WERI-Rb-1 (cell line): ENCODE data around the gene OST4.
A peak's percentile ranks its signal among the peaks of the same experiment; 100 is the strongest.

Source experiments
- DNase-seq: peaks from one replicate; pipeline ENCODE4 v3.0.0-alpha.2; 2020
- H3K27ac ChIP-seq: fragments of 250-450 bp; sonication (Bioruptor Pico); 2 replicates; pipeline ENCODE4 v1.5.1; 2020; ENCODE audit warnings: mild to moderate bottlenecking, moderate library complexity
- H3K27me3 ChIP-seq: fragments of 250-450 bp; sonication (Bioruptor Pico); 2 replicates; pipeline ENCODE4 v1.5.1; 2021; ENCODE audit warnings: mild to moderate bottlenecking, low read depth, moderate library complexity; ENCODE audit not compliant: insufficient read depth, severe bottlenecking
- H3K36me3 ChIP-seq: fragments of 250-450 bp; sonication (Bioruptor Pico); 2 replicates; pipeline ENCODE4 v1.5.1; 2020; ENCODE audit warnings: mild to moderate bottlenecking, moderate library complexity
- H3K4me3 ChIP-seq: 2 replicates; pipeline ENCODE4 v1.5.1; 2011; ENCODE audit warnings: low read depth, mild to moderate bottlenecking, control low read depth, low read length
- H3K9me3 ChIP-seq: fragments of 250-450 bp; sonication (Bioruptor Pico); 2 replicates; pipeline ENCODE4 v1.5.1; 2021; ENCODE audit warnings: mild to moderate bottlenecking, moderate library complexity; ENCODE audit not compliant: severe bottlenecking
- TF ChIP-seq, protein P1 (sequence below): IDR thresholded peaks from 2 replicates; pipeline ENCODE4 v1.5.1; 2011; ENCODE audit warnings: low read depth, mild to moderate bottlenecking, control low read depth, inconsistent platforms, low read length

OST4 gene

DNA sequence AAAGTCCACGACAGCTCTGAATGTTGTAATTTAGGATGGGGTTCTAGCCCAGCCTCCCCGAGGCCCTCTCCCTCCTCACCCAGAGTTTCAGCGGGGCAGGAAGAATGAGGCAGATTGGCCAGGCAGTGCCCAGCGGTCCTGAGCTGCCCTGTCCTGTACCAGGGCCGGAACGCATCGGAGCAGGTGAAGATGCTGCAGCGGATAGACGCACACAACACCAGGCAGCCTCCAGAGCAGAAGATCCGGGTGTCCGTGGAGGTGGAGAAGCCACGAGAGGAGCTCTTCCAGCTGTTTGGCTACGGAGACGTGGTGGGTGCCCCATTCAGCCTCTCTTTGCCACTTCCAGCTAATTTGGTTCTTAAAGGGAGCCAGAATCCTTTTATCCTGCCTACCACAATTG lies 25.9 kb upstream of the OST4 start:
- Histone ChIP-seq H3K4me3 (no peak overlapping the region), H3K9me3 (no peaks in the 10 kb centered on the region), H3K36me3 (no peaks in the 10 kb centered on the region), H3K27me3 (no peaks in the 10 kb centered on the region), H3K27ac (no peak overlapping the region)
- TF ChIP-seq, protein P1, sequence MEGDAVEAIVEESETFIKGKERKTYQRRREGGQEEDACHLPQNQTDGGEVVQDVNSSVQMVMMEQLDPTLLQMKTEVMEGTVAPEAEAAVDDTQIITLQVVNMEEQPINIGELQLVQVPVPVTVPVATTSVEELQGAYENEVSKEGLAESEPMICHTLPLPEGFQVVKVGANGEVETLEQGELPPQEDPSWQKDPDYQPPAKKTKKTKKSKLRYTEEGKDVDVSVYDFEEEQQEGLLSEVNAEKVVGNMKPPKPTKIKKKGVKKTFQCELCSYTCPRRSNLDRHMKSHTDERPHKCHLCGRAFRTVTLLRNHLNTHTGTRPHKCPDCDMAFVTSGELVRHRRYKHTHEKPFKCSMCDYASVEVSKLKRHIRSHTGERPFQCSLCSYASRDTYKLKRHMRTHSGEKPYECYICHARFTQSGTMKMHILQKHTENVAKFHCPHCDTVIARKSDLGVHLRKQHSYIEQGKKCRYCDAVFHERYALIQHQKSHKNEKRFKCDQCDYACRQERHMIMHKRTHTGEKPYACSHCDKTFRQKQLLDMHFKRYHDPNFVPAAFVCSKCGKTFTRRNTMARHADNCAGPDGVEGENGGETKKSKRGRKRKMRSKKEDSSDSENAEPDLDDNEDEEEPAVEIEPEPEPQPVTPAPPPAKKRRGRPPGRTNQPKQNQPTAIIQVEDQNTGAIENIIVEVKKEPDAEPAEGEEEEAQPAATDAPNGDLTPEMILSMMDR: no peak
- no peak for DNase-seq

DNA sequence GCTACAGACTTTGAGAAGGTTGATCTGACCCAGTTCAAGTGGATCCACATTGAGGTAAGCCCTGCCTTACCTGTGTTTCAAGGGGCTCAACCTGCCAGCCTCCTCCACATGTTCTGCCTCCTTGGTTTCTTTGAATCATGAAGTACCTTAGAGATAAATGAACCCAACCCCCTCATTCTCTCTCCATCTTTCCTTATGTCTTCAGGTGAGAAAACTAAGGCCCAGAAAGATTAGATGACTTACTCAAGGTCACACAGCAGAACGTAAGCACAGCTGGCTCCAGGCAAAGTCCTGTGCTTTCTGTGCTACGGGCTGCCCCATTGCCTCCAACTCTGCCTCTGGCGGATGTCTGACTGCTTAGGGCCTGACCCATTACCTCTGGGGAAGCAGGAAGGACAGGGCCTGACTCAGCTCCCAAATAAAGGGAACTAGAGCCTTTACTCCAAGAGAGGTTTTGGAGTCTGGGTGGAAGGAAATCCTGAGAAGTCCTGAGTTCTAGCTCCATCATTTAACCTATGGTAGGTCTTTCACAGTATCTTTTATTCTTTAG lies 25.4 kb upstream of the OST4 start:
- Histone ChIP-seq H3K9me3 (no peaks in the 10 kb centered on the region), H3K36me3 (no peaks in the 10 kb centered on the region), H3K27ac (no peak overlapping the region), H3K4me3 (no peak overlapping the region), H3K27me3 (no peaks in the 10 kb centered on the region)
- no peak for DNase-seq
- TF ChIP-seq, protein P1: no peak

DNA sequence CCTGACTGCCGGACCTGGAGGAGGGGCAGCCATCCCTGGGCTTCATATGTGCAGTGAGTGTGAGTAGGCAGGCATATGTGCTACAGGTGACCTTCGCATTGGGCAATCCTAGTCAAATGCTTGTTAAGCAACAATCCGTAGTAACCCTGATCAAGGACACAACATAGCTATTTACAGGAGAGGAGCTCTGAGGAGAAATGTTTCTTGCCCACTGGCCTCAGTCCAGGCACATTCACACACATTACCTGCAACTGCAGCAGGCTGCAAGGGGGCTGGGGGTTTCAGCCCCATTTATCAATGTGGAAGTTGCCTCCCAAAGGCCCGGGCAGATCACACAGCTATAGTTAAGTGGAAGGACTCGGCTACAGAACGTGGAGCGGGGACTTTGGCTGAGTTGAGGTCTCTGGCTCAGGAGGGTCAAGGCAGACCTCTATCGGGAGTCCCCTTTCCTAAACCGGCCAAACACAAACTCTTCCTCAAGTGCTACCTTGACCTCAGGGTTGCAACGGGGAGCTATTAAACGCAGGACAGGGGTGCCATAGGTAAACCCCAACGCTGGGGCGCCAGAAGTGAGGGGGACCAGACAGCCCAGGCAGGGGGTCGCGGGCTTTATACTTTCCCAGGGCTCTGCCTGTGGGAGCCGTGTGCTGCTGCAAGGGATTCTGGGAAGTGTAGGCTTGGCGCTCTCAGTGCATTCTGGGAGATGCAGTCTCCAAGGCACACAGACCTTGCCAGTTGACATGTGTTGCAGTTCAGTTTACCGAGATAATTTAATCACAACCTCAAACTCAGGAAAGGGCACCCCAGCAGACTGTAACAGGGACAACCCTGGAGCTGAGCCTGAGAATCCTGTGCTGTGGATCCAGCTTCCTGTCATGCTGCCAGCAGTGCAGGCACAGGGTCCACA lies 24.5 kb upstream of the OST4 start:
- no peaks in the 10 kb centered on the region for H3K36me3 ChIP-seq
- DNase-seq: peak; percentile 73
- H3K27me3 ChIP-seq: no peaks in the 10 kb centered on the region
- H3K4me3 ChIP-seq: peak overlapping the region; percentile 42
- peak overlapping the region; percentile 58 for H3K27ac ChIP-seq
- TF ChIP-seq, protein P1: no peak
- H3K9me3 ChIP-seq: no peaks in the 10 kb centered on the region

DNA sequence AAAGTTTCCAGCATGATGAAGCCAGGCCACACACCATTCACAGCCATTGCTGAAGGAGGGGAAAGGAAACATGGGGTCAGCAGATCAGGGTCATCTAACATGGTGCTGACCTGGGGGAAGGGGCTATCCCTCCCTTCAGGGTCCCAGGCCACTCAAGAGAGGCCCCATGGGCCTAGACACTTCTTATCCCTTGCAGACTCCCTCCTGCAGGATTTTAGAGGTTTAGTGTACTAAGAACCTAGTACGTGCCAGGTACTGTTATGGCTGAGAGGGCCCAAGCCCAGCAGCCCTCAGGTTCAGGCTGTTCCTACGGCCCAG lies 23.9 kb upstream of the OST4 start:
- DNase-seq: no peak
- TF ChIP-seq, protein P1: no peak
- H3K27me3 ChIP-seq: no peaks in the 10 kb centered on the region
- no peaks in the 10 kb centered on the region for H3K36me3 ChIP-seq
- H3K4me3 ChIP-seq: no peak overlapping the region
- H3K9me3 ChIP-seq: no peaks in the 10 kb centered on the region
- H3K27ac ChIP-seq: no peak overlapping the region

DNA sequence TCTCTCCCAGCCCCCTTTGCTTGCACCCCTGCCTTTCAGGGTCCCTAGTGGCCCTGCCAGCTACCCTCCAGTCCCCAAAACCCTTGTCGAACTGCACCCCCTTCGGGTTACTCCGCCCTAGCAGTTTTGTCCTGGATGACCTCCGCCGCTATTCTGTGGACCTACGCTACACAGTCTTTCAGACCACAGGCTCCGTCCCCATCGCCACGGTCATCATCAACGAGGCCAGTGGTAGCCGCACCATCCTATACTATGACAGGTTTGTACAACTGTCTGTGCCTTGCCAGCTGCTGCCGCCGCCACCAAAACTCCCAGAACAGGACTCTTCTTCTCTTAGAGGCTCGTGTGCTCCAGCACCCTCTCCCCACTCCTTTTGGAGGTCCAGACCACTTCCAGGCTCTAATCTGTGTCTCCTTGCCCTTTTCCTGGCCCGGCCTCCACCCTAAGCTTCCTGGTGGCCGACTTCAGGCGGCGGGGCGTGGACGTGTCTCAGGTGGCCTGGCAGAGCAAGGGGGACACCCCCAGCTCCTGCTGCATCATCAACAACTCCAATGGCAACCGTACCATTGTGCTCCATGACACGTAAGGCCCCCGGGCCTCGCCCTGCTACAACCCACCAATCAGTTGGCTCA lies 23.0 kb upstream of the OST4 start:
- Histone ChIP-seq H3K9me3 (no peaks in the 10 kb centered on the region), H3K36me3 (no peaks in the 10 kb centered on the region), H3K4me3 (no peak overlapping the region), H3K27me3 (no peaks in the 10 kb centered on the region), H3K27ac (no peak overlapping the region)
- TF ChIP-seq, protein P1: no peak
- DNase-seq: no peak
